ENCODE results near the gene CRISPLD2.

The CRISPLD2 gene

GRCh38 chr16:84955427-84955826 lies 135.6 kb downstream of the CRISPLD2 start:
- Histone ChIP-seq H3K27me3 (replicated peaks) (no peaks in the 10 kb centered on the region), H3K27ac (no peak overlapping the region), H3K36me3 (replicated peaks) (no peaks in the 10 kb centered on the region), H3K4me3 (ENCODE audit: low read depth, low read length) (no peak overlapping the region)
- no peak for TF ChIP-seq CTCF (IDR thresholded peaks at IDR 0.05; ENCODE audit: low read depth, low read length, missing control alignments)
- DNase-seq: no peak
- in situ Hi-C loops (cut with HindIII; ENCODE audit: low pct_ligation_motif_present, low sequenced_read_pairs): no loop called here

GRCh38 chr16:84957192-84957591 lies 137.4 kb downstream of the CRISPLD2 start:
- in situ Hi-C loops (cut with HindIII; ENCODE audit: low pct_ligation_motif_present, low sequenced_read_pairs): no loop called here
- no peak for DNase-seq
- no peaks in the 10 kb centered on the region for H3K36me3 ChIP-seq (replicated peaks)
- TF ChIP-seq CTCF (IDR thresholded peaks at IDR 0.05; ENCODE audit: low read depth, low read length, missing control alignments): no peak
- no peaks in the 10 kb centered on the region for H3K27me3 ChIP-seq (replicated peaks)
- no peak overlapping the region for H3K4me3 ChIP-seq (ENCODE audit: low read depth, low read length)
- H3K27ac ChIP-seq: no peak overlapping the region

- no peak for TF ChIP-seq CTCF (IDR thresholded peaks at IDR 0.05; ENCODE audit: low read depth, low read length, missing control alignments)
- no peak overlapping the region for H3K4me3 ChIP-seq (ENCODE audit: low read depth, low read length)
- in situ Hi-C loops (cut with HindIII; ENCODE audit: low pct_ligation_motif_present, low sequenced_read_pairs): no loop called here
- no peaks in the 10 kb centered on the region for H3K36me3 ChIP-seq (replicated peaks)
- no peak for DNase-seq
- no peak overlapping the region for H3K27ac ChIP-seq
- H3K27me3 ChIP-seq (replicated peaks): no peaks in the 10 kb centered on the region
Measured at GRCh38 chr16:84957792-84958191, 138.0 kb downstream of the CRISPLD2 start.

Data from brain microvascular endothelial cell (primary cell).